Measurements from ENCODE around the gene JARID2.

DNA sequence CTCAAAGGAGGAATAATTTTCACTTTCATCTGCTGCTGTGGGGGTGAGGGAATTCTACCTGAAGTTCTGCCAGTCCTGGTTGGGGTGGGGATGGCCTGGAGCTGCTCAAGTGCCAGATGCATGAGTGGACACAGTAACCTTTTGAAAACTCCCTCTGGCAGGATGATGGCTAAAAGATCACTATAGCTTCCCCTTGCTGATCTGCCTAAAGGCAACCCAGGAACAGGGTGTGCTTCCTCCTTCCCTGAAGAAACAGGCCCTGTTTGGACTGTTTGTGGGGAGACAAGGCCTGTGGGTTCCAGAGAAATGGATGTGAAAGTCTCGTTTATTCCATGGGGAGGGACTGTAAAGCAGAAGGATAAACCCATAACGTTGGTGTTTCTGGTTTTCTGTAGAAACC lies 240.1 kb downstream of the JARID2 start:
- TF ChIP-seq EZH2 (IDR thresholded peaks at IDR 0.05; ENCODE audit: borderline replicate concordance, low read length) (no peak), CTCF (IDR thresholded peaks at IDR 0.05; ENCODE audit: low read length) (no peak)

Data from OCI-LY1 (cell line).